Left renal pelvis (tissue), 4 donors: ENCODE results near the gene NOS1AP. TPM values are rescaled to one million over a fixed set of nuclear protein-coding genes. Genes with fewer than 3 reads are reported as not detected.
"Not testable (repeated sequence)": the region's sequence is repeated elsewhere in the genome, so short reads cannot be mapped to it uniquely, and the experiment has no call there.

Experiments used
- DNase-seq, 4 donors: peaks; one replicate each; pipeline ENCODE4 v3.0.0-alpha.2; 2013; ENCODE audit warnings: low read depth in 4 of 4, low spot score in 3 of 4
- polyA plus RNA-seq, 4 donors: library from polyadenylated mRNA; unstranded; fragments of 120-200 nt; gene quantifications; one replicate each; pipeline ENCODE4 v1.2.1, GENCODE V29; 2013; ENCODE audit not compliant: insufficient read length in 4 of 4

The NOS1AP gene
- polyA plus RNA-seq, 4 donors: 2.7 to 13.0 (median 9.2) TPM

DNA sequence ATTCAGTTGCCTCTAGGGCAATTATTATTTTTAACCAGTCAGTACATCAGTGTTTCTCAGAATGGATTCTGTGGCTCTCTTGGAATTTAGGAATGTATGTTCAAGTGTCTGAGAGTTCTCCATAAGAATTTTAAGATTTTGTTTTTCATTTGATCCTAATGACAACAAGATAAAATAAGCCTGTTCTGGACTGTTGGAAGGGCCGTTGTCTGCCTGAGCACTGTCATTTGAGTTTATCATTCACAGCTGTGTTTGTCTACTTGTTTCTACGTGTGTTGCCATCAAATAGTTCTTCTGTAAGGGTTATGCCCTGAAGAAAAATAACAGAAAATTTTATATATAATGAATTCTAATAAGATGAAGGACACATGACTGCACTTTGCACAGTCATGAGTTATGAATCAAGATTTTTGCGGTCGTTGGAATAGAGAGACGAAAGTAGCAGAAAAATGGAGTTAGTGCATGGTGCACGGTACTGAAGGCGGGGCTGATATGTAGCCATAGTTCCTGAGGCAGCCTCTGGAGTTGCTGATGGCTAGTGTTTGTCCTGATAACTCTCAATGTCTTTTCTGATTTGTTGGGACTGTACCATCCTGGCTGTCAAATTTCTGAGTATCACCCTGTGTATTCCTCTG lies 92.5 kb downstream of the NOS1AP start:
- DNase-seq: no peak

DNA sequence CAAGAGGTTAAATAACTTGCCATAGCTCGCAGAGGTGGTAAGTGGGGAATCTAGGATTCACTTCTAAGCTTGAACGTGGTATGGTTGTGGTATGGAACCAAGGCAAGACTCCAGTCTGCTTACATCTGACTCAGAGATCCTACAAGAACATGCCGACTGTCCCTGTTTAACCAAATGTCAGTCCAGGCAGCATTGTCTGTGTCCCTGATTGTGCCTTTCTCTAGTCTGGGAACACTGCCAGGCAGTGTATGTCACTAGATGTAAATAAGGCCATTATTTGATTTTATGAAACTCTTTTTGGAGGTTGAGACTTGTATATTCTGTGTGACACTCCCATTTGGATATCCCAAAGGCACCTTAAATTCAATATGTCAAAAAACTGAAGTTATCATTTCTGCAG lies 96.0 kb downstream of the NOS1AP start:
- DNase-seq: no peak

DNA sequence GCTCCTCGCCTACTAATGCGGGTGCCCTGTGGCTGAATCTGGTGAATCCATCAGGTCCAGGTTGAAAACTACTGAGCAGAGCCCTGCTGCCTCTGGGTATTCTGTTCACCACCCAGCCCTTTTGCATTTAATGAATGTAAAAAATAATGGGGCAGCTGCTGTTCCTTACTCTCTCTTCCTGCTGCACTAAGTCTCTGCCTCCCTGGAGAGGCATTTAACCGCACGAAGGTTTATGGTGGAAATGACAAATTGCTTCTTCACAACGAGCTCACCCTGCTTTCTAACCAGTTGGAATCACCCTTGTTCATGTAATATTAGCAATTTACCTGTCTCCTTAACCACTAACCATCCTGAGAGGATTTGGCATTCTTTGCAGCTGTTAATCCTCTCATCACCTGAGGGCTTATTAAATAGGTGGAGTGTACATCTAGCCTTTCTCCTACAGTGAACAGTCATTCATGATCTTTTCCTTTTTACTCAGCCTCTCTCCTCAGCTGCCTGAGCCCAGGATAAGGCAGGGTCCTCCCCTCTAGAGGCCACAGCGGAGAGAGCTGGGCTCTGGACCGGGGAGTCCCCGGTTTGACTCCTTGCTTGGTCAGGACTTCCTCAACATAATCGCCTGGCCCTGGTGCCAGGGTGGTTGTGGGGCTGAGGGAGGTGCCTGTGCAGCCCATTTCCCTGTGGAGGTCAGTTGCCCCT lies 97.6 kb downstream of the NOS1AP start:
- DNase-seq: no peak

- no peak for DNase-seq
Measured at GRCh38 chr1:162168261-162168660, 98.8 kb downstream of the NOS1AP start.

GRCh38 chr1:162169031-162169790 lies 99.7 kb downstream of the NOS1AP start:
- DNase-seq: no peak

DNA sequence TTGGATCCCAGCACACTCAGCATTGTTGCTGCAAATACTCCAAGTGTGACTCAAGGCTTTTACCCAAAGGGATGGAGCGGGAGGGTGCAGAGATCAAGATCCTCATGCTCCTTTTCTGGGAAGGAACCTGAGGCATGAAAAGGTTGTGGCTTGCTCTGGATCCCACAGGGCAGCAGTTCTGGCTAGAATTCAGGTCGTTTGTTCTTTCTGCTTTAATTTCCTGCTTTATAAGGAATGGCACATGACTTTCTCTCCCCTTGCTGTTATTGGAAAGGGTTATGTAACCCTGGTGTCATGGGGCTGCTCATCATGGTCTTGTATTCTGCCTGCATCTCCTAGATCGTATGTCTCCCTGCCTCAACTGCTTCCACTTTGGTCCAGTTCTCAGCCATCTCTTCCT lies 101.6 kb downstream of the NOS1AP start:
- no peak for DNase-seq

- DNase-seq: no peak
Measured at GRCh38 chr1:162172311-162173102, 103.0 kb downstream of the NOS1AP start.

GRCh38 chr1:162173607-162174006 lies 104.1 kb downstream of the NOS1AP start:
- not testable (repeated sequence) for DNase-seq

- not testable (repeated sequence) for DNase-seq
Measured at GRCh38 chr1:162174027-162174426, 104.5 kb downstream of the NOS1AP start.

- DNase-seq: no peak
Measured at GRCh38 chr1:162175379-162176081, 106.0 kb downstream of the NOS1AP start.

DNA sequence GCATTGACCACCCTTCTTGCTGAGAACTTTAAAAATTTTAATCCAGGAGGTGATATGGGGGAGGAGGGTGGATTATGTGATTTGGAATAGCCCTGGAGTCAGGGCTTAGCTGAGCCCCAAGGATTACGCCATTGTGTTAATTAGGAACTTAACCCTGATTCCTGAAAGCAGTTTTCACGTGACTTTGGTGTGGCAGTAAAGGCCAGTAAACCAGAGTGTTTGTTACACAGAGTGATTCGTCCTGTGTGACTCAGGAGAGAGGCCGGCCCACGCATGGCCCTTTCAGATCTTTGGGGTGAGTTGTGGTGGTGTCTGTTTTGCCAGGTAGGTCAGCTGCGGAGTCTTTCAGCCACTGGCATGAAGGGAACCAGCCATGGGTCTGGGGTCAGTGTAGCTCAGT lies 107.6 kb downstream of the NOS1AP start:
- no peak for DNase-seq

GRCh38 chr1:162178432-162178831 lies 108.9 kb downstream of the NOS1AP start:
- no peak for DNase-seq

DNA sequence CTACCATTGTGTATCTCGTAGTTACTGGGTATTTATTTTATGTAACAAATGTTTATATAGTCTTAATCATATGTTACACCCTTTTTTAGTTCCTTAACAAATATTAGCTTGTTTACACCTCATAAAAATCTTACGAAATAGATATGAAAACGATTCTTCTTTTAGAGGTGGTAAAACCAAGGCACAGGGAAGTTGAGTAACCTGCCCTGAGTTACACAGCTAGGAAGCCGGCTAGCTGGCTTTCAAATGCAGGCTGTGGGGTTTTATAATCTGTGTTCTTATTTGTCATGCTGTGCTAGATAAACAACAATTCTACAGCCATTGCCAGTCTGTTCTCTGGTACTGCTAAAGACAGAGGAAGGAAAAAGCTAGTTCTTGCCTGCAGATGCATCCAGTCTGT lies 109.6 kb downstream of the NOS1AP start:
- no peak for DNase-seq

- no peak for DNase-seq
Measured at GRCh38 chr1:162180813-162181212, 111.3 kb downstream of the NOS1AP start.

- DNase-seq: no peak
Measured at GRCh38 chr1:162182090-162182489, 112.6 kb downstream of the NOS1AP start.

- DNase-seq: no peak
Measured at GRCh38 chr1:162185314-162186025, 116.0 kb downstream of the NOS1AP start.

- DNase-seq: no peak
Measured at GRCh38 chr1:162186026-162186374, 116.5 kb downstream of the NOS1AP start.

- DNase-seq: no peak
Measured at GRCh38 chr1:162186406-162186805, 116.9 kb downstream of the NOS1AP start.

DNA sequence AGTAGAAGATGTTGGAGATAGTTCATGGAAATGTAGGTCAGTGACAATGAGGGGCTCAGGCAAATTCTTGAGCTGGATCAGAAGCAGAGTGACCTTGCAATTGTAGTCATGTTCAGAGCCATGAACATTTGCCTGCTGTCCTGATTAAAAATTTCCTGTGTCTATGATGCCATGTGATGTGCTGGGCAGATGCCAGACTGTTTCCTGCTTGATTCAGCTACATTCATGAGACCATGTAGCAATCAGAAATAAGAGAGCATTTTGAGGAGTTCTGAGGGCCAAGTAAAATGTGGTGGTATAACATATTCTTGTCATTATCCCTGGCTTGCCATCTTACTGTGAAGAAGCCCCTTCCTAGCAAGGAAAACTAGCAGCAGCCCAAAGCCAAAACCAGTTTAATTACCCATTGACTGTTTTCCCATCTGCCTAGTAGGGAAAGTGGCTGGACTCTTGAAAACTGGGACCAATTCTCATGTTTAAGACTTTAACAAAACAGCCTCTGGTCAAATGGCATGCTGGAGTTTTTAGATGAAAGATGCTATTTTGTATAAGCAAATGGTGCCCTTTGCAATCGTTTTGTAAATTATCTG lies 118.3 kb downstream of the NOS1AP start:
- DNase-seq: no peak
